ENCODE data around the gene TMEM109. TPM values are rescaled to one million over a fixed set of nuclear protein-coding genes. Genes with fewer than 3 reads are reported as not detected.

Gene TMEM109
- total RNA-seq, 1 donor from 2014 or later, result 97.0 TPM

GRCh38 chr11:60868682-60869450 lies 45.1 kb upstream of the TMEM109 start:
- Mint-ChIP-seq H3K27me3 (ENCODE audit: low read depth) (peaks cover 5% of the 10 kb centered on the region), H3K36me3 (ENCODE audit: low read depth) (no peaks in the 10 kb centered on the region), H3K9me3 (ENCODE audit: low read depth) (no peaks in the 10 kb centered on the region), H3K4me3 (ENCODE audit: unreplicated experiment) (no peak overlapping the region), H3K27ac (ENCODE audit: unreplicated experiment) (no peak overlapping the region), H3K4me1 (ENCODE audit: low read depth) (peaks cover 30% of the 10 kb centered on the region)
- no peak for TF ChIP-seq CTCF (IDR thresholded peaks at IDR 0.05)
- peak; percentile 43 for DNase-seq (ENCODE audit: low spot score)

- Mint-ChIP-seq H3K27ac (ENCODE audit: unreplicated experiment) (no peak overlapping the region), H3K4me3 (ENCODE audit: unreplicated experiment) (no peak overlapping the region)
- no peak for TF ChIP-seq CTCF (IDR thresholded peaks at IDR 0.05)
Measured at GRCh38 chr11:60869451-60869825, 44.5 kb upstream of the TMEM109 start.

DNA sequence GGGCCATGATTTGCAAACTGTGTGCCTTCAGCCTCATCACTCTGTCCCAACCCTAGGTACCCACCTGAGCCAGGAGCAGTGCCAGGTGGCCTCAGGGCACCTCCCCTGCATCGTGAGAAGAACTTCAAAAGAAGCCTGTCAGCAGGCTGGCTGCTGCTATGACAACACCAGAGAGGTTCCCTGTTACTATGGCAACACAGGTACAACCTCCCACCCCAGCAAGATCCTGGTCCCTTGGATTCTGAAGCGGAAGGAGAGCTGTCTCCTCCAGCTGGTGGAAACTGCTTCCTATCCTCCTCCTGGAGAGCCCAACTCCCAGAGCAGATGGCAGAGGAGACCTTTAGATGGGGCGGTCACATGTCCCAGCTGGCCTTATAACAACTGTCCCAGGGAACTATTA lies 43.7 kb upstream of the TMEM109 start:
- no peak for TF ChIP-seq CTCF (IDR thresholded peaks at IDR 0.05)
- peaks cover 2% of the 10 kb centered on the region for H3K27me3 Mint-ChIP-seq (ENCODE audit: low read depth)
- H3K36me3 Mint-ChIP-seq (ENCODE audit: low read depth), result no peaks in the 10 kb centered on the region
- no peak overlapping the region for H3K4me3 Mint-ChIP-seq (ENCODE audit: unreplicated experiment)
- peak; percentile 22 for DNase-seq (ENCODE audit: low spot score)
- no peaks in the 10 kb centered on the region for H3K9me3 Mint-ChIP-seq (ENCODE audit: low read depth)
- H3K27ac Mint-ChIP-seq (ENCODE audit: unreplicated experiment), result peak overlapping the region; percentile 17
- peaks cover 30% of the 10 kb centered on the region for H3K4me1 Mint-ChIP-seq (ENCODE audit: low read depth)

More at GRCh38 chr11:60869451-60869825, 44.5 kb upstream of the TMEM109 start:
- DNase-seq (ENCODE audit: low spot score), result peak; percentile 63
- Mint-ChIP-seq H3K27me3 (ENCODE audit: low read depth) (peaks cover 4% of the 10 kb centered on the region), H3K36me3 (ENCODE audit: low read depth) (no peaks in the 10 kb centered on the region), H3K9me3 (ENCODE audit: low read depth) (no peaks in the 10 kb centered on the region), H3K4me1 (ENCODE audit: low read depth) (peaks cover 30% of the 10 kb centered on the region)

GRCh38 chr11:60870733-60871377 lies 43.1 kb upstream of the TMEM109 start:
- TF ChIP-seq CTCF (IDR thresholded peaks at IDR 0.05), result no peak
- DNase-seq (ENCODE audit: low spot score), result peak; percentile 69
- Mint-ChIP-seq H3K9me3 (ENCODE audit: low read depth) (no peaks in the 10 kb centered on the region), H3K27ac (ENCODE audit: unreplicated experiment) (peak overlapping the region; percentile 32), H3K27me3 (ENCODE audit: low read depth) (peaks cover 2% of the 10 kb centered on the region), H3K36me3 (ENCODE audit: low read depth) (no peaks in the 10 kb centered on the region), H3K4me1 (ENCODE audit: low read depth) (peaks cover 30% of the 10 kb centered on the region), H3K4me3 (ENCODE audit: unreplicated experiment) (no peak overlapping the region)

- no peak overlapping the region for H3K4me3 Mint-ChIP-seq (ENCODE audit: unreplicated experiment)
- no peaks in the 10 kb centered on the region for H3K36me3 Mint-ChIP-seq (ENCODE audit: low read depth)
- peaks cover 2% of the 10 kb centered on the region for H3K27me3 Mint-ChIP-seq (ENCODE audit: low read depth)
- peak; percentile 47 for TF ChIP-seq CTCF (IDR thresholded peaks at IDR 0.05)
- no peak overlapping the region for H3K27ac Mint-ChIP-seq (ENCODE audit: unreplicated experiment)
- no peaks in the 10 kb centered on the region for H3K9me3 Mint-ChIP-seq (ENCODE audit: low read depth)
- DNase-seq (ENCODE audit: low spot score), result peak; percentile 56
- H3K4me1 Mint-ChIP-seq (ENCODE audit: low read depth), result peaks cover 30% of the 10 kb centered on the region
Measured at GRCh38 chr11:60871378-60872061, 42.4 kb upstream of the TMEM109 start.
